Endothelial cell of umbilical vein (primary cell): Measurements from ENCODE around the gene PARD3B. TPM values are rescaled to one million over a fixed set of nuclear protein-coding genes. Genes with fewer than 3 reads are reported as not detected.

Experiments
- BruUV-seq: library from RNA; stranded (reverse); fragments of 400-500 nt; replicated peaks from 2 replicates; lab custom pipeline; 2021; lab: Mats Ljungman, UMichigan
- CTCF ChIA-PET: fragments of 300-600, 350-600 bp; sonication (Branson Sonifier 250); formaldehyde crosslinking; loops from one replicate; lab custom pipeline; 2021; ENCODE audit warnings: antibody characterized with exemption, inconsistent platforms; lab: Charles Lee
- POLR2A ChIA-PET: fragments of 300-600, 350-600 bp; sonication (Branson Sonifier 250); formaldehyde crosslinking; loops from one replicate; lab custom pipeline; 2021; ENCODE audit warnings: antibody characterized with exemption, inconsistent platforms; lab: Charles Lee
- DNase-seq: peaks from one replicate; pipeline ENCODE4 v3.0.0-alpha.2; 2011; ENCODE audit warnings: low read depth, low spot score
- FAIRE-seq: peaks from 2 replicates; lab custom pipeline; 2011; peaks lifted over from hg19 to GRCh38; lab: Jason Lieb, UNC
- H2AFZ ChIP-seq: 2 replicates; pipeline ENCODE4 v1.6.0; 2012; ENCODE audit warnings: low read depth, low read length, control low read depth, inconsistent platforms
- H3K27ac ChIP-seq: 2 replicates; pipeline ENCODE4 v1.5.1; 2011; ENCODE audit warnings: low read depth, mild to moderate bottlenecking, control low read depth, low read length, moderate library complexity; ENCODE audit not compliant: insufficient read depth
- H3K27me3 ChIP-seq, 2 experiments: 2 replicates each; pipeline versions ENCODE4 v1.6.0 to v1.6.1; 2011; ENCODE audit warnings: low read length in 2 of 2, mixed read lengths in 1 of 2; ENCODE audit not compliant: control insufficient read depth in 2 of 2, insufficient read depth in 2 of 2
- H3K36me3 ChIP-seq, 2 experiments: 2 replicates in 1 of 2; 3 replicates in 1 of 2; pipeline ENCODE4 v1.5.1; 2011; ENCODE audit warnings: low read length in 2 of 2, mild to moderate bottlenecking in 1 of 2, moderate library complexity in 1 of 2; ENCODE audit not compliant: control insufficient read depth in 2 of 2, insufficient read depth in 2 of 2; ENCODE audit errors: extremely low read depth in 1 of 2
- H3K4me1 ChIP-seq: 3 replicates; pipeline ENCODE4 v1.5.1; 2011; ENCODE audit warnings: mild to moderate bottlenecking, low read length; ENCODE audit not compliant: control insufficient read depth, insufficient read depth; ENCODE audit errors: extremely low read depth
- H3K4me2 ChIP-seq: 2 replicates; pipeline ENCODE4 v1.6.1; 2011; ENCODE audit warnings: low read length, control low read depth, mixed read lengths; ENCODE audit not compliant: insufficient read depth
- H3K4me3 ChIP-seq, 3 experiments: fragments of 200-600 bp in 1 of 3; sonication (generic), shearing (Covaris generic) in 1 of 3; replicated peaks in 1 of 3; 2 replicates each; pipeline ENCODE4 v1.5.1; 2011 to 2016; ENCODE audit warnings: control low read depth in 3 of 3, low read length in 3 of 3, mild to moderate bottlenecking in 2 of 3, inconsistent platforms in 1 of 3, low read depth in 1 of 3, moderate library complexity in 1 of 3; ENCODE audit not compliant: insufficient read depth in 1 of 3
- H3K79me2 ChIP-seq: 2 replicates; pipeline ENCODE4 v1.6.0; 2012; ENCODE audit warnings: low read length, inconsistent platforms; ENCODE audit not compliant: control insufficient read depth, insufficient read depth
- H3K9ac ChIP-seq: replicated peaks from 2 replicates; pipeline ENCODE3; 2011; ENCODE audit warnings: low read length, control low read depth; ENCODE audit not compliant: insufficient read depth; ENCODE audit errors: extremely low read depth
- H3K9me1 ChIP-seq: replicated peaks from 3 replicates; pipeline ENCODE4 v1.6.0; 2011; ENCODE audit warnings: mild to moderate bottlenecking, low read length; ENCODE audit not compliant: control insufficient read depth, insufficient read depth; ENCODE audit errors: extremely low read depth
- H3K9me3 ChIP-seq: replicated peaks from 2 replicates; pipeline ENCODE4 v1.5.1; 2012; ENCODE audit warnings: low read length, inconsistent platforms; ENCODE audit not compliant: control insufficient read depth, insufficient read depth
- H4K20me1 ChIP-seq: replicated peaks from 2 replicates; pipeline ENCODE3; 2011; ENCODE audit warnings: mild to moderate bottlenecking, low read length; ENCODE audit not compliant: control insufficient read depth, insufficient read depth; ENCODE audit errors: extremely low read depth
- JUN ChIP-seq: IDR thresholded peaks from 2 replicates; pipeline ENCODE4 v1.6.1; 2011; ENCODE audit warnings: borderline replicate concordance, low read depth; ENCODE audit not compliant: insufficient read length, insufficient read depth
- POLR2A ChIP-seq: IDR thresholded peaks from 2 replicates; pipeline ENCODE4 v1.6.1; 2012; ENCODE audit warnings: low read depth, mild to moderate bottlenecking, control low read depth, low read length
- POLR2AphosphoS5 ChIP-seq: IDR thresholded peaks from 2 replicates; pipeline ENCODE4 v1.6.1; 2012; ENCODE audit warnings: low read depth, mild to moderate bottlenecking, control low read depth, low read length, moderate library complexity; ENCODE audit not compliant: insufficient read depth
- dilution Hi-C: fragments of 300-500 bp; cut with MboI; formaldehyde crosslinking; loops from one replicate; pipeline ENCODE4 v1.15.0; 2019; ENCODE audit warnings: low sequenced_read_pairs; ENCODE audit not compliant: extremely low pct_ligation_motif_present
- intact Hi-C: fragments of 100-400 bp; cut with micrococcal nuclease; formaldehyde crosslinking; loops from one replicate; pipeline ENCODE4 v1.10.0; 2022
- polyA plus RNA-seq, 4 experiments: library from polyadenylated mRNA; depleted of rRNA in 3 of 4; stranded (reverse) in 3 of 4; unstranded in 1 of 4; fragments of >200 nt; gene quantifications; 2 replicates each; pipeline versions ENCODE4 v1.2.1 to v1.2.3, GENCODE V29; 2011 to 2012; ENCODE audit warnings: missing spikeins in 1 of 4
- total RNA-seq: library from RNA; stranded (reverse); gene quantifications from 2 replicates; pipeline ENCODE4 v1.2.3, GENCODE V29; 2021

PARD3B gene
- total and polyA plus RNA-seq, 2 donors (not counting 3 experiments of a cell fraction or from before 2014, with no cell fraction given) = 2.2 to 30.9 TPM

- no peak for FAIRE-seq
- dilution Hi-C loops = no loop called here
- no peak overlapping the region for H3K4me3 ChIP-seq
Observed at GRCh38 chr2:205073433-205074020, 528.3 kb downstream of the PARD3B start.

GRCh38 chr2:205076405-205076804 lies 531.1 kb downstream of the PARD3B start:
- intact Hi-C loops (no loop called here), dilution Hi-C loops (no loop called here)
- no peaks in the 10 kb centered on the region for H4K20me1 ChIP-seq
- no TSS peak for BruUV-seq
- no peaks in the 10 kb centered on the region for H3K4me1 ChIP-seq
- no peaks in the 10 kb centered on the region for H3K36me3 ChIP-seq
- DNase-seq = no peak
- H3K79me2 ChIP-seq = no peaks in the 10 kb centered on the region
- no peak overlapping the region for H3K9ac ChIP-seq
- no peaks in the 10 kb centered on the region for H3K9me1 ChIP-seq
- no peak for TF ChIP-seq POLR2A
- H3K27ac ChIP-seq = no peak overlapping the region
- no peak for FAIRE-seq
- POLR2A ChIA-PET = no interaction called here
- H3K9me3 ChIP-seq = no peaks in the 10 kb centered on the region
- CTCF ChIA-PET = interaction anchor here (1.1 to 1.5 kb wide), 3 partner anchors 17 to 600 kb away, joined by 3 to 4 read pairs (median 3); no protein-coding TSS in a partner anchor
- no peak overlapping the region for H3K4me3 ChIP-seq
- no peak overlapping the region for H3K4me2 ChIP-seq
- no peak overlapping the region for H2AFZ ChIP-seq
- H3K27me3 ChIP-seq = no peaks in the 10 kb centered on the region

More at GRCh38 chr2:205073433-205074020, 528.3 kb downstream of the PARD3B start:
- intact Hi-C loops = no loop called here
- Histone ChIP-seq H3K79me2 (no peaks in the 10 kb centered on the region), H3K9me3 (no peaks in the 10 kb centered on the region), H3K4me2 (no peak overlapping the region), H3K9me1 (no peaks in the 10 kb centered on the region), H2AFZ (no peak overlapping the region), H3K27ac (no peak overlapping the region), H3K4me1 (no peaks in the 10 kb centered on the region), H3K9ac (no peak overlapping the region), H4K20me1 (no peaks in the 10 kb centered on the region), H3K36me3 (no peaks in the 10 kb centered on the region), H3K27me3 (no peaks in the 10 kb centered on the region)
- TF ChIP-seq JUN (peak; percentile 34), POLR2AphosphoS5 (no peak)
- ChIA-PET CTCF (no interaction called here), POLR2A (no interaction called here)
- BruUV-seq = no TSS peak
- DNase-seq = peak; percentile 75
